H9 (cell line): ENCODE results near the gene GAL3ST2. TPM values are rescaled to one million over a fixed set of nuclear protein-coding genes. Genes with fewer than 3 reads are reported as not detected.

Experiments used
- DNase-seq: peaks from one replicate; pipeline ENCODE4 v3.0.0-alpha.2; 2017
- H2AFZ ChIP-seq: one replicate; pipeline ENCODE4 v1.6.1; 2013; ENCODE audit warnings: mild to moderate bottlenecking, low read length, control low read depth, moderate library complexity
- H2AK5ac ChIP-seq: 2 replicates; pipeline ENCODE4 v1.6.1; 2013; ENCODE audit warnings: low read length, control low read depth, mixed read lengths; ENCODE audit not compliant: insufficient read length
- H2BK120ac ChIP-seq: one replicate; pipeline ENCODE4 v1.6.1; 2013; ENCODE audit warnings: low read depth, mild to moderate bottlenecking, low read length, control low read depth, inconsistent platforms; ENCODE audit not compliant: poor library complexity, severe bottlenecking
- H2BK12ac ChIP-seq: 2 replicates; pipeline ENCODE4 v1.6.1; 2013; ENCODE audit warnings: low read length, control low read depth, mixed read lengths, low read depth; ENCODE audit not compliant: insufficient read length
- H2BK15ac ChIP-seq: 2 replicates; pipeline ENCODE4 v1.6.1; 2013; ENCODE audit warnings: low read depth, low read length, control low read depth
- H2BK20ac ChIP-seq: one replicate; pipeline ENCODE4 v1.6.1; 2013; ENCODE audit warnings: low read depth, mild to moderate bottlenecking, low read length, control low read depth, inconsistent platforms; ENCODE audit not compliant: poor library complexity, severe bottlenecking
- H2BK5ac ChIP-seq: 2 replicates; pipeline ENCODE4 v1.6.1; 2013; ENCODE audit warnings: low read length, control low read depth, mixed read lengths; ENCODE audit not compliant: insufficient read length
- H3K14ac ChIP-seq: 2 replicates; pipeline ENCODE4 v1.6.1; 2013; ENCODE audit warnings: low read length, control low read depth; ENCODE audit not compliant: insufficient read depth
- H3K18ac ChIP-seq: 2 replicates; pipeline ENCODE4 v1.6.1; 2013; ENCODE audit warnings: low read depth, mild to moderate bottlenecking, mixed read lengths, low read length, control low read depth; ENCODE audit not compliant: insufficient read length
- H3K23ac ChIP-seq: 2 replicates; pipeline ENCODE4 v1.6.1; 2013; ENCODE audit warnings: low read length, control low read depth, mixed read lengths, low read depth; ENCODE audit not compliant: insufficient read length
- H3K23me2 ChIP-seq: 2 replicates; pipeline ENCODE4 v1.6.1; 2013; ENCODE audit warnings: low read depth, mild to moderate bottlenecking, mixed read lengths, low read length, control low read depth; ENCODE audit not compliant: insufficient read length, poor library complexity, severe bottlenecking
- H3K27ac ChIP-seq: 2 replicates; pipeline ENCODE4 v1.5.1; 2013; ENCODE audit warnings: low read length, control low read depth, mixed read lengths, low read depth; ENCODE audit not compliant: insufficient read length
- H3K27me3 ChIP-seq: 2 replicates; pipeline ENCODE4 v1.6.1; 2013; ENCODE audit warnings: low read length, control low read depth, inconsistent platforms; ENCODE audit not compliant: insufficient read depth
- H3K4ac ChIP-seq: 2 replicates; pipeline ENCODE4 v1.6.1; 2013; ENCODE audit warnings: low read depth, mild to moderate bottlenecking, control low read depth, inconsistent platforms, low read length, moderate library complexity
- H3K4me1 ChIP-seq: 2 replicates; pipeline ENCODE4 v1.6.1; 2013; ENCODE audit warnings: low read length, control low read depth, inconsistent platforms; ENCODE audit not compliant: insufficient read depth
- H3K4me2 ChIP-seq: 2 replicates; pipeline ENCODE4 v1.6.1; 2013; ENCODE audit warnings: low read length, control low read depth, mixed read lengths; ENCODE audit not compliant: insufficient read length, insufficient read depth
- H3K56ac ChIP-seq: 2 replicates; pipeline ENCODE4 v1.6.1; 2013; ENCODE audit warnings: low read depth, mild to moderate bottlenecking, mixed read lengths, low read length, control low read depth; ENCODE audit not compliant: insufficient read length
- H3K79me1 ChIP-seq: 2 replicates; pipeline ENCODE4 v1.6.1; 2013; ENCODE audit warnings: low read depth, mild to moderate bottlenecking, moderate library complexity, low read length, control low read depth, inconsistent platforms; ENCODE audit not compliant: insufficient read depth, poor library complexity, severe bottlenecking
- H3K79me2 ChIP-seq: 2 replicates; pipeline ENCODE4 v1.6.1; 2013; ENCODE audit warnings: low read length, control low read depth, inconsistent platforms; ENCODE audit not compliant: insufficient read depth
- H3K9ac ChIP-seq: 2 replicates; pipeline ENCODE4 v1.6.1; 2013; ENCODE audit warnings: low read length, control low read depth, mixed read lengths; ENCODE audit not compliant: insufficient read length; ENCODE audit errors: extremely low read depth
- H3K9me3 ChIP-seq: one replicate; pipeline ENCODE4 v1.6.1; 2013; ENCODE audit warnings: low read depth, low read length, inconsistent platforms; ENCODE audit not compliant: control insufficient read depth
- H3T11ph ChIP-seq: one replicate; pipeline ENCODE4 v1.6.1; 2013; ENCODE audit warnings: mild to moderate bottlenecking, low read length, control low read depth, inconsistent platforms
- H4K20me1 ChIP-seq: one replicate; pipeline ENCODE4 v1.6.1; 2013; ENCODE audit not compliant: control insufficient read depth, insufficient read length, insufficient read depth
- H4K5ac ChIP-seq: 2 replicates; pipeline ENCODE4 v1.6.1; 2013; ENCODE audit warnings: low read depth, mild to moderate bottlenecking, mixed read lengths, low read length, control low read depth; ENCODE audit not compliant: insufficient read length
- H4K8ac ChIP-seq: replicated peaks from 2 replicates; pipeline ENCODE4 v1.6.1; 2013; ENCODE audit warnings: low read length, control low read depth, mixed read lengths, low read depth; ENCODE audit not compliant: insufficient read length
- H4K91ac ChIP-seq: 2 replicates; pipeline ENCODE4 v1.6.1; 2013; ENCODE audit warnings: low read depth, mild to moderate bottlenecking, moderate library complexity, mixed read lengths, low read length, control low read depth; ENCODE audit not compliant: insufficient read length
- H3K27ac Mint-ChIP-seq, 3 experiments: 2 replicates in 2 of 3; 3 replicates in 1 of 3; pipeline ENCODE4 v1.8.0; 2020 to 2021; ENCODE audit warnings: mixed read lengths in 3 of 3, mild to moderate bottlenecking in 1 of 3, moderate library complexity in 1 of 3
- H3K27me3 Mint-ChIP-seq: 2 replicates; pipeline ENCODE4 v1.8.0; 2021; ENCODE audit warnings: low read depth, mild to moderate bottlenecking, moderate library complexity, mixed read lengths
- H3K36me3 Mint-ChIP-seq, 3 experiments: 2 replicates in 2 of 3; 3 replicates in 1 of 3; pipeline ENCODE4 v1.8.0; 2020 to 2021; ENCODE audit warnings: low read depth in 3 of 3, mixed read lengths in 3 of 3; ENCODE audit not compliant: insufficient read depth in 1 of 3
- H3K4me1 Mint-ChIP-seq, 2 experiments: 2 replicates each; pipeline ENCODE4 v1.8.0; 2020; ENCODE audit warnings: mixed read lengths in 2 of 2
- H3K4me3 Mint-ChIP-seq, 2 experiments: 2 replicates in 1 of 2; 3 replicates in 1 of 2; pipeline ENCODE4 v1.8.0; 2020 to 2021; ENCODE audit warnings: mild to moderate bottlenecking in 2 of 2, mixed read lengths in 2 of 2, moderate library complexity in 1 of 2
- H3K9me3 Mint-ChIP-seq, 2 experiments: 2 replicates in 1 of 2; 3 replicates in 1 of 2; pipeline ENCODE4 v1.8.0; 2020; ENCODE audit warnings: mild to moderate bottlenecking in 2 of 2, mixed read lengths in 2 of 2, moderate library complexity in 1 of 2
- WGBS: extraction: QIAGEN DNeasy Blood & Tissue Kit; methylation state at CpG from one replicate; pipeline ENCODE4 v1.1.7; 2013; ENCODE audit warnings: missing lambda C conversion rate, low lambda C conversion rate, mixed read lengths; ENCODE audit not compliant: insufficient read length; ENCODE audit errors: extremely low coverage; 5-methylcytosine and 5-hydroxymethylcytosine counted together
- total RNA-seq: library from RNA; stranded (reverse); gene quantifications from 2 replicates; pipeline ENCODE4 v1.2.1, GENCODE V29; 2021
- TF ChIP-seq, protein P1 (sequence below): fragments of 200-600 bp; sonication (generic); conservative IDR thresholded peaks from 3 replicates; pipeline ENCODE4 v1.8.0; 2021; ENCODE audit warnings: antibody characterized with exemption, mild to moderate bottlenecking

The GAL3ST2 gene
- total RNA-seq, 1 experiment from 2014 or later: 0.33 TPM

DNA sequence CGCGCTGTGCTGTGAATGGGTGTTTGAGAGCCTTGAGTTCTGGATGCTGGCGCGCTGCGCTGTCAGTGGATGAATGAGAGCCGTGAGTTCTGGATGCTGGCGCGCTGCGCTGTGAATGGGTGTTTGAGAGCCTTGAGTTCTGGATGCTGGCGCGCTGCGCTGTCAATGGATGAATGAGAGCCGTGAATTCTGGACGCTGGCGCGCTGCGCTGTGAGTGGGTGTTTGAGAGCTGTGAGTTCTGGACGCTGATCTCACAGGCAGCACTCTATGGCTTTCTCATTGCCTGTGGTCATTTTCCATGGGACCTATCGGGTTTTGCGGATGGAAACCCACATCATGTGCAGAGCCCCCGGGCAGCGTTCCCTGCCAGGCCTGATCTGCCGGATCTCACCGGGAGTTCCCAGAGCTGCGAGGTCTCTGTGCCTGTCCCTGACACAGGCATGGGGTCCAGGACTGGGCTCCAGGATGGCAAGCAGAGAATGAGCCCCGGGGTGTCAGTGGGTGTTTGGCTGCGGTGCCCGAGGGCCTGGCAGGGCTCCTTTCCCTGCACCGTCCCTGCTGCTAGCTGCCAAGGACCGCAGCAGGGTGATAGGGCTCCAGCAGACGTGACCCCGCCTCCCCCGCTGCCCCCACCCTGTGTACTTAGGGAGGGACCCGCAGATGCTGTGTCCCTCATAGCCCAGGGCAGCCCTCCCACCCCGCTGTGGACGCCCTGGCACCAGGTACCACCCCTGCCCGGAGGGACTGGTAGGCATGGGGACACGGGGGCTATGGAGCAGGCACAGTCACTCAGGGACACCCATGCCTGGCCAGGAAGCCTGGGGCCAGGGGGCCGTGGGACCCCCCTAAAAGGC, 72.4 kb downstream of the GAL3ST2 start:
- H3K36me3 Mint-ChIP-seq: peaks cover 0 to 1% (median 0%) of the 10 kb centered on the region in 3 experiments; a peak in 1 of 7 replicates
- Histone ChIP-seq H3K79me2 (no peaks in the 10 kb centered on the region), H2BK120ac (no peak overlapping the region), H3K27me3 (peaks cover 2% of the 10 kb centered on the region; the same call in 1 of the 2 replicates), H3K9me3 (no peaks in the 10 kb centered on the region), H2AK5ac (no peak overlapping the region), H3K4me2 (no peak overlapping the region), H3K27ac (no peak overlapping the region), H3K56ac (no peak overlapping the region), H3K79me1 (no peaks in the 10 kb centered on the region), H2BK12ac (no peak overlapping the region), H4K20me1 (no peaks in the 10 kb centered on the region), H3K4ac (no peak overlapping the region), H3K23ac (no peak overlapping the region), H4K8ac (no peak overlapping the region), H4K91ac (no peak overlapping the region), H2BK5ac (no peak overlapping the region), H2BK20ac (no peak overlapping the region), H3K4me1 (no peaks in the 10 kb centered on the region), H3K14ac (no peak overlapping the region), H2AFZ (no peak overlapping the region), H4K5ac (no peak overlapping the region), H3K9ac (no peak overlapping the region), H2BK15ac (no peak overlapping the region), H3K23me2 (no peaks in the 10 kb centered on the region), H3T11ph (no peak overlapping the region), H3K18ac (no peak overlapping the region)
- TF ChIP-seq, protein P1, sequence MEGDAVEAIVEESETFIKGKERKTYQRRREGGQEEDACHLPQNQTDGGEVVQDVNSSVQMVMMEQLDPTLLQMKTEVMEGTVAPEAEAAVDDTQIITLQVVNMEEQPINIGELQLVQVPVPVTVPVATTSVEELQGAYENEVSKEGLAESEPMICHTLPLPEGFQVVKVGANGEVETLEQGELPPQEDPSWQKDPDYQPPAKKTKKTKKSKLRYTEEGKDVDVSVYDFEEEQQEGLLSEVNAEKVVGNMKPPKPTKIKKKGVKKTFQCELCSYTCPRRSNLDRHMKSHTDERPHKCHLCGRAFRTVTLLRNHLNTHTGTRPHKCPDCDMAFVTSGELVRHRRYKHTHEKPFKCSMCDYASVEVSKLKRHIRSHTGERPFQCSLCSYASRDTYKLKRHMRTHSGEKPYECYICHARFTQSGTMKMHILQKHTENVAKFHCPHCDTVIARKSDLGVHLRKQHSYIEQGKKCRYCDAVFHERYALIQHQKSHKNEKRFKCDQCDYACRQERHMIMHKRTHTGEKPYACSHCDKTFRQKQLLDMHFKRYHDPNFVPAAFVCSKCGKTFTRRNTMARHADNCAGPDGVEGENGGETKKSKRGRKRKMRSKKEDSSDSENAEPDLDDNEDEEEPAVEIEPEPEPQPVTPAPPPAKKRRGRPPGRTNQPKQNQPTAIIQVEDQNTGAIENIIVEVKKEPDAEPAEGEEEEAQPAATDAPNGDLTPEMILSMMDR: no peak
- DNase-seq: peak; percentile 23
- no peak overlapping the region for H3K4me3 Mint-ChIP-seq
- peaks cover 0 to 4% of the 10 kb centered on the region in 2 experiments; a peak in 1 of 5 replicates for H3K9me3 Mint-ChIP-seq
- peaks cover 0 to 8% of the 10 kb centered on the region in 2 experiments; a peak in 2 of 4 replicates for H3K4me1 Mint-ChIP-seq
- H3K27ac Mint-ChIP-seq: no peak overlapping the region
- WGBS: no CpG with 5 or more reads among the region's 39 CpGs
- H3K27me3 Mint-ChIP-seq: peaks cover 32% of the 10 kb centered on the region
